Endodermal cell (in vitro differentiated cells): Measurements from ENCODE around the gene PRDX1. TPM values are rescaled to one million over a fixed set of nuclear protein-coding genes. Genes with fewer than 3 reads are reported as not detected.

Experiments used
- DNase-seq: peaks from one replicate; pipeline ENCODE4 v3.0.0-alpha.2; 2017
- H3K27ac ChIP-seq: 2 replicates; pipeline ENCODE4 v1.5.1; 2013; ENCODE audit warnings: mild to moderate bottlenecking, low read depth, low read length, moderate library complexity
- H3K27me3 ChIP-seq: 2 replicates; pipeline ENCODE4 v1.6.1; 2013; ENCODE audit warnings: mild to moderate bottlenecking, low read length, moderate library complexity; ENCODE audit not compliant: insufficient read depth, control insufficient read depth, poor library complexity, severe bottlenecking
- H3K36me3 ChIP-seq: 2 replicates; pipeline ENCODE4 v1.7.0; 2013; ENCODE audit warnings: mild to moderate bottlenecking, low read length, moderate library complexity; ENCODE audit not compliant: control insufficient read depth, insufficient read depth
- H3K4me1 ChIP-seq: one replicate; pipeline ENCODE4 v1.7.0; 2013; ENCODE audit warnings: low read length; ENCODE audit not compliant: control insufficient read depth, insufficient read depth
- H3K4me3 ChIP-seq: 2 replicates; pipeline ENCODE4 v1.5.1; 2013; ENCODE audit warnings: mild to moderate bottlenecking, low read length, moderate library complexity
- H3K9ac ChIP-seq: 2 replicates; pipeline ENCODE4 v1.6.1; 2013; ENCODE audit warnings: mild to moderate bottlenecking, low read length, moderate library complexity; ENCODE audit not compliant: poor library complexity, severe bottlenecking; ENCODE audit errors: extremely low read depth
- H3K9me3 ChIP-seq: 2 replicates; pipeline ENCODE4 v1.6.1; 2013; ENCODE audit warnings: mild to moderate bottlenecking, low read length, moderate library complexity; ENCODE audit not compliant: control insufficient read depth
- H3K27ac Mint-ChIP-seq: 2 replicates; pipeline ENCODE4 v1.8.0; 2020; ENCODE audit warnings: mixed read lengths
- H3K27me3 Mint-ChIP-seq: 2 replicates; pipeline ENCODE4 v1.8.0; 2021; ENCODE audit warnings: mild to moderate bottlenecking, mixed read lengths; ENCODE audit not compliant: insufficient read depth
- H3K36me3 Mint-ChIP-seq: 2 replicates; pipeline ENCODE4 v1.8.0; 2020; ENCODE audit warnings: low read depth, mixed read lengths
- H3K4me1 Mint-ChIP-seq: 2 replicates; pipeline ENCODE4 v1.8.0; 2020; ENCODE audit warnings: mixed read lengths
- H3K4me3 Mint-ChIP-seq: 2 replicates; pipeline ENCODE4 v1.8.0; 2020; ENCODE audit warnings: mild to moderate bottlenecking, moderate library complexity, mixed read lengths
- H3K9me3 Mint-ChIP-seq: 2 replicates; pipeline ENCODE4 v1.8.0; 2020; ENCODE audit warnings: mild to moderate bottlenecking, mixed read lengths
- WGBS, 2 experiments: methylation state at CpG; one replicate each; pipeline versions ENCODE4 v1.1.5 to v1.1.7; 2013; ENCODE audit warnings: missing lambda C conversion rate in 2 of 2, mixed read lengths in 1 of 2; ENCODE audit not compliant: insufficient coverage in 1 of 2, insufficient read length in 1 of 2; 5-methylcytosine and 5-hydroxymethylcytosine counted together
- total RNA-seq, 2 donors: library from RNA; stranded (reverse); fragmentation: NEBNext Ultra II Directional in 1 of 2; extraction: Animal tissue kit (Norgen Biotek cat#: 25700) in 1 of 2; gene quantifications; 2 replicates in 1 of 2; 3 replicates in 1 of 2; pipeline ENCODE4 v1.2.1, GENCODE V29; 2021
- TF ChIP-seq, protein P1 (sequence below): fragments of 200-600 bp; sonication (generic); conservative IDR thresholded peaks from 2 replicates; pipeline ENCODE4 v1.5.0; 2021; ENCODE audit warnings: antibody characterized with exemption, mild to moderate bottlenecking

PRDX1 gene
- total RNA-seq, 2 donors from 2014 or later = 872 to 949 TPM

DNA sequence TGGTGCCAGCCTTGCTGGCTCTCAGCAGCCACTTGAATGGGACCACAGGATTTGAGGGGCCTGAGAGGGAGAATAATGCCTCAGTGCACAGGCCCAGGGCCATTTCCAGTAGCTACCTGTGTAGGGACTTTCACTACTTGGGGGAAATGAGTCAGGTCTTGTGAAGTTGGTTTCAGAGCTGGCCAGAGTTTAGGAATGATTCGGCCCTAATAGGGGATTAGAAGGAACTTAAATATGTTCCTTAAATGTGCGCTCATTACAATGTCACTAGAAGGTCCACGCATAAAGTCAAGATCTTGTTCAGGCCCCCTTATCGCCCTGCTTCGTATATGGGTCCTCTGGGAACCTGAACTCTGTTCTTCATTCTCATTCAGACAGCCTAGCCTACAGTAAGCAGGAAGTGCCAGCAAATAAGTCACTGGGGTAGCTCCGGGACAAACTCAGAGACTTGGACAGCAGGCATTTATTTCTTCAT, 23.4 kb upstream of the PRDX1 start:
- Histone ChIP-seq H3K9ac (no peak overlapping the region), H3K27me3 (no peaks in the 10 kb centered on the region), H3K36me3 (no peaks in the 10 kb centered on the region), H3K4me3 (no peak overlapping the region), H3K27ac (no peak overlapping the region), H3K4me1 (no peaks in the 10 kb centered on the region), H3K9me3 (no peaks in the 10 kb centered on the region)
- Mint-ChIP-seq H3K27ac (no peak overlapping the region), H3K4me3 (no peak overlapping the region), H3K36me3 (no peaks in the 10 kb centered on the region), H3K9me3 (no peaks in the 10 kb centered on the region), H3K4me1 (peaks cover 3% of the 10 kb centered on the region), H3K27me3 (no peaks in the 10 kb centered on the region)
- DNase-seq = no peak
- WGBS, 2 experiments = 75 to 80% methylated on average over 5 to 6 of the region's 6 CpGs
- TF ChIP-seq, protein P1, sequence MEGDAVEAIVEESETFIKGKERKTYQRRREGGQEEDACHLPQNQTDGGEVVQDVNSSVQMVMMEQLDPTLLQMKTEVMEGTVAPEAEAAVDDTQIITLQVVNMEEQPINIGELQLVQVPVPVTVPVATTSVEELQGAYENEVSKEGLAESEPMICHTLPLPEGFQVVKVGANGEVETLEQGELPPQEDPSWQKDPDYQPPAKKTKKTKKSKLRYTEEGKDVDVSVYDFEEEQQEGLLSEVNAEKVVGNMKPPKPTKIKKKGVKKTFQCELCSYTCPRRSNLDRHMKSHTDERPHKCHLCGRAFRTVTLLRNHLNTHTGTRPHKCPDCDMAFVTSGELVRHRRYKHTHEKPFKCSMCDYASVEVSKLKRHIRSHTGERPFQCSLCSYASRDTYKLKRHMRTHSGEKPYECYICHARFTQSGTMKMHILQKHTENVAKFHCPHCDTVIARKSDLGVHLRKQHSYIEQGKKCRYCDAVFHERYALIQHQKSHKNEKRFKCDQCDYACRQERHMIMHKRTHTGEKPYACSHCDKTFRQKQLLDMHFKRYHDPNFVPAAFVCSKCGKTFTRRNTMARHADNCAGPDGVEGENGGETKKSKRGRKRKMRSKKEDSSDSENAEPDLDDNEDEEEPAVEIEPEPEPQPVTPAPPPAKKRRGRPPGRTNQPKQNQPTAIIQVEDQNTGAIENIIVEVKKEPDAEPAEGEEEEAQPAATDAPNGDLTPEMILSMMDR = no peak

DNA sequence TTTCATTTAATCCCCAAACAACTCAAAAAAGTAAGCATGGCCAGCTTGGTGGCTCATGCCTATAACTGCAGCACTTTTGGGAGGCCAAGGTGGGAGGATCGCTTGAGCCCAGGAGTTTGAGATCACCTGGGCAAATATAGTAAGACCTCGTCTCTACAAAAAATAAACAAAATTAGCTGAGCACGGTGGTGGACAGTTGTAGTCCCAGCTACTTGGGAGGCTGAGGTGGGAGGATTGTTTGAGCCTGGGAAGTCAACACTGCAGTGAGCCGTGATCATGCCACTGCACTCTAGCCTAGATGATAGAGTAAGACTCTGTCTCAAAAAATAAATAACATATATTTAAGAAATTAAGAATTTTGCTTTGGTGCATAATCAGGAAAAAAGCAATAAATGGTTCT, 22.8 kb upstream of the PRDX1 start:
- TF ChIP-seq, protein P1 = no peak
- Histone ChIP-seq H3K27me3 (no peaks in the 10 kb centered on the region), H3K36me3 (no peaks in the 10 kb centered on the region), H3K4me1 (no peaks in the 10 kb centered on the region), H3K9me3 (no peaks in the 10 kb centered on the region), H3K27ac (no peak overlapping the region), H3K4me3 (no peak overlapping the region), H3K9ac (no peak overlapping the region)
- WGBS, 2 experiments = 89% methylated on average over 4 of the region's 4 CpGs; no CpG with 5 or more reads in 1 of the 2 experiments
- Mint-ChIP-seq H3K27me3 (no peaks in the 10 kb centered on the region), H3K36me3 (no peaks in the 10 kb centered on the region), H3K27ac (no peak overlapping the region), H3K9me3 (no peaks in the 10 kb centered on the region), H3K4me3 (no peak overlapping the region), H3K4me1 (peaks cover 3% of the 10 kb centered on the region)
- no peak for DNase-seq

- TF ChIP-seq, protein P1 = no peak
- no peaks in the 10 kb centered on the region for H3K9me3 ChIP-seq
- no peaks in the 10 kb centered on the region for H3K36me3 Mint-ChIP-seq
- DNase-seq = no peak
- H3K36me3 ChIP-seq = no peaks in the 10 kb centered on the region
- no peak overlapping the region for H3K4me3 ChIP-seq
- H3K27ac ChIP-seq = no peak overlapping the region
- no peak overlapping the region for H3K4me3 Mint-ChIP-seq
- peaks cover 3% of the 10 kb centered on the region for H3K4me1 Mint-ChIP-seq
- H3K4me1 ChIP-seq = no peaks in the 10 kb centered on the region
- WGBS, 2 experiments = 85 to 98% methylated on average over 6 to 8 of the region's 8 CpGs
- H3K9ac ChIP-seq = no peak overlapping the region
- H3K27me3 ChIP-seq = no peaks in the 10 kb centered on the region
- H3K27ac Mint-ChIP-seq = no peak overlapping the region
- no peaks in the 10 kb centered on the region for H3K27me3 Mint-ChIP-seq
- no peaks in the 10 kb centered on the region for H3K9me3 Mint-ChIP-seq
Measured at GRCh38 chr1:45543581-45544417, 22.1 kb upstream of the PRDX1 start.
